AG08396 (cell line): ENCODE measurements around the gene ZG16.
"Not testable (repeated sequence)": the region's sequence is repeated elsewhere in the genome, so short reads cannot be mapped to it uniquely, and the experiment has no call there.

Experiments
- DNase-seq: peaks from one replicate; pipeline ENCODE4 v3.0.0; 2012; ENCODE audit warnings: low spot score, mixed read lengths

Gene ZG16

GRCh38 chr16:29787155-29787554, 9.1 kb downstream of the ZG16 start:
- not testable (repeated sequence) for DNase-seq

- DNase-seq: no peak
Measured at GRCh38 chr16:29789775-29790182, 11.7 kb downstream of the ZG16 start.

- peak; percentile 99 for DNase-seq
Measured at GRCh38 chr16:29790183-29790948, 12.3 kb downstream of the ZG16 start, which contains the start of gene KIF22. Gene KIF22 (plus strand): TSS chr16:29790751. CDS start chr16:29790760, 9 bp downstream.

- no peak for DNase-seq
Measured at GRCh38 chr16:29790949-29791844, 13.1 kb downstream of the ZG16 start.

- DNase-seq: no peak
Measured at GRCh38 chr16:29791845-29792807, 14.1 kb downstream of the ZG16 start.

- DNase-seq: not testable (repeated sequence)
Measured at GRCh38 chr16:29793153-29793552, 15.1 kb downstream of the ZG16 start.

- DNase-seq: no peak
Measured at GRCh38 chr16:29794231-29794710, 16.2 kb downstream of the ZG16 start.

- DNase-seq: no peak
Measured at GRCh38 chr16:29802416-29802935, 24.4 kb downstream of the ZG16 start.

GRCh38 chr16:29804020-29804419, 26.0 kb downstream of the ZG16 start:
- DNase-seq: no peak

GRCh38 chr16:29804455-29805231, 26.6 kb downstream of the ZG16 start:
- DNase-seq: peak; percentile 43

- peak; percentile 96 for DNase-seq
Measured at GRCh38 chr16:29805232-29806098, 27.4 kb downstream of the ZG16 start.

GRCh38 chr16:29806099-29806579, 28.1 kb downstream of the ZG16 start, which contains the start of gene MAZ:
Gene MAZ (plus strand): TSS chr16:29806529. CDS start chr16:29806702, 173 bp downstream.
- DNase-seq: no peak

GRCh38 chr16:29806641-29807425, 28.8 kb downstream of the ZG16 start:
- no peak for DNase-seq

- DNase-seq: peak; percentile 81
Measured at GRCh38 chr16:29807426-29808218, 29.6 kb downstream of the ZG16 start.

GRCh38 chr16:29808219-29808900, 30.3 kb downstream of the ZG16 start:
- no peak for DNase-seq

- no peak for DNase-seq
Measured at GRCh38 chr16:29809031-29809747, 31.1 kb downstream of the ZG16 start.
